DOHH2 (cell line): ENCODE data around the gene SMIM22.

ENCODE experiments used
- EZH2phosphoT487 ChIP-seq: fragments of 200-600 bp; sonication (generic); IDR thresholded peaks from 2 replicates; pipeline ENCODE4 v1.6.1; 2017; ENCODE audit warnings: borderline replicate concordance, mild to moderate bottlenecking, antibody characterized with exemption, low read length, moderate library complexity, mixed read lengths
- TF ChIP-seq, protein P1 (sequence below): fragments of 200-600 bp; sonication (generic); IDR thresholded peaks from one replicate; pipeline ENCODE4 v1.5.1; 2014; ENCODE audit warnings: antibody characterized with exemption, mild to moderate bottlenecking, low read depth, low read length; ENCODE audit not compliant: poor library complexity, severe bottlenecking

DNA sequence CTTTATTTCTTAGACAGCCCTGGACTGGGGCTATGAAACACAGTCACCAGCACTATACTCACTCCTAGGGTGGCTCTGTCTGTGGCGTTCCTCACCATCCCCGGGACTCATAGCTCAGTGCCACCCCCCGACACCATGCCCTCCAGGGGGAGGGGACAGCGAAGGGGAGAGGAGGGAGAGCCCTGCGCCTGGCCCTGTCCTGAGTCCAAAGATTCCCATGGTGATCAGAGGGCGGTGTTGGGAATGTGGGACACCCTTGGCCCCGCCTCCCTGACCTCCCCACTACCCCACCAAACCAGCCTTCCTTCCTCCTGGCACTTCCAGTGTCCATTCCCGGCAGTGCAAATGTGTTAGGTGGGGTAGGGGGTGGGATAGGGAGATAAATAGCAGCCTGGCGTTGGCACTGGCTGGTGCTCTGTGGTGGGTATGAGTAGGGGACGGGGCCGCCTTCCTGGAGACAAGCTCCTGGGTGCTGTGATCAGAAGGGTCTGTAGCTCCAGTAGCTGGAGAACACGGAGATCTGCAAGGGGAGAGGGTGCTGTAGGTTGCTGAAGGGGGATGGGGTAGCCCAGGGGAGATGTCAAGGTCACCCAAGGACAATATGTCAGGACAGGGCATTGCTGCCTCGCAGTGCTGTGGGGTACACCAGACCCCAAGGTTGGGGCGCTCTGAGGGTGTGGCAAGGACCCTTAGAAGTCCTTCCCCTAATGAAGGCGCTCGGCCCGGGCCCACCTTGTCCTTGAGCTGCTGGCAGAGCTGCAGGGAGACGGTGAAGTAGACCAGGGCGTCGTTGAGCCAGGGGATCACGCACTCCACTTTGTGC lies 2.0 kb downstream of the SMIM22 start:
- TF ChIP-seq, protein P1, sequence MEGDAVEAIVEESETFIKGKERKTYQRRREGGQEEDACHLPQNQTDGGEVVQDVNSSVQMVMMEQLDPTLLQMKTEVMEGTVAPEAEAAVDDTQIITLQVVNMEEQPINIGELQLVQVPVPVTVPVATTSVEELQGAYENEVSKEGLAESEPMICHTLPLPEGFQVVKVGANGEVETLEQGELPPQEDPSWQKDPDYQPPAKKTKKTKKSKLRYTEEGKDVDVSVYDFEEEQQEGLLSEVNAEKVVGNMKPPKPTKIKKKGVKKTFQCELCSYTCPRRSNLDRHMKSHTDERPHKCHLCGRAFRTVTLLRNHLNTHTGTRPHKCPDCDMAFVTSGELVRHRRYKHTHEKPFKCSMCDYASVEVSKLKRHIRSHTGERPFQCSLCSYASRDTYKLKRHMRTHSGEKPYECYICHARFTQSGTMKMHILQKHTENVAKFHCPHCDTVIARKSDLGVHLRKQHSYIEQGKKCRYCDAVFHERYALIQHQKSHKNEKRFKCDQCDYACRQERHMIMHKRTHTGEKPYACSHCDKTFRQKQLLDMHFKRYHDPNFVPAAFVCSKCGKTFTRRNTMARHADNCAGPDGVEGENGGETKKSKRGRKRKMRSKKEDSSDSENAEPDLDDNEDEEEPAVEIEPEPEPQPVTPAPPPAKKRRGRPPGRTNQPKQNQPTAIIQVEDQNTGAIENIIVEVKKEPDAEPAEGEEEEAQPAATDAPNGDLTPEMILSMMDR: no peak
- no peak for TF ChIP-seq EZH2phosphoT487
